T-cell (primary cell): Measurements from ENCODE around the gene PRPF6. TPM values are rescaled to one million over a fixed set of nuclear protein-coding genes. Genes with fewer than 3 reads are reported as not detected.

Experiments
- ATAC-seq, 4 experiments: fragments of 200-7000 bp in 3 of 4; fragments of 150-1000 bp in 1 of 4; cut with Tn5 transposase; replicated peaks in 1 of 4; 1 replicate in 3 of 4; 2 replicates in 1 of 4; pipeline ENCODE4 v1.10.0; 2021; ENCODE audit warnings: moderate library complexity in 3 of 4, mild to moderate bottlenecking in 2 of 4, moderate number of reproducible peaks in 1 of 4
- CTCF ChIA-PET, 2 donors: fragments of 300-600 bp; sonication (Branson Sonifier 250); formaldehyde crosslinking; loops; one replicate each; lab custom pipeline; 2022; ENCODE audit warnings: antibody characterized with exemption in 2 of 2; lab: Charles Lee
- POLR2A ChIA-PET, 2 donors: fragments of 300-600 bp; sonication (Branson Sonifier 250); formaldehyde crosslinking; loops; one replicate each; lab custom pipeline; 2022; ENCODE audit warnings: antibody characterized with exemption in 2 of 2; lab: Charles Lee
- DNase-seq, 35 experiments: peaks; one replicate each; pipeline versions ENCODE4 v3.0.0 to v3.0.0-alpha.2; 2013 to 2023
- H3K27ac ChIP-seq: one replicate; pipeline ENCODE4 v1.5.1; 2013; ENCODE audit warnings: low read length
- H3K27me3 ChIP-seq, 2 experiments: replicated peaks in 1 of 2; 1 replicate in 1 of 2; 2 replicates in 1 of 2; pipeline versions ENCODE4 v1.6.1 to v1.7.0; 2013; ENCODE audit warnings: low read length in 1 of 2, mixed read lengths in 1 of 2; ENCODE audit not compliant: control insufficient read depth in 2 of 2, insufficient read depth in 2 of 2; ENCODE audit errors: extremely low read depth in 1 of 2
- H3K36me3 ChIP-seq, 2 donors: 1 replicate in 1 of 2; 2 replicates in 1 of 2; pipeline versions ENCODE4 v1.6.1 to v1.7.0; 2013; ENCODE audit warnings: low read length in 1 of 2; ENCODE audit not compliant: control insufficient read depth in 2 of 2, insufficient read depth in 1 of 2; ENCODE audit errors: extremely low read depth in 1 of 2
- H3K4me1 ChIP-seq, 2 experiments: 1 replicate in 1 of 2; 2 replicates in 1 of 2; pipeline versions ENCODE4 v1.6.1 to v1.7.0; 2013; ENCODE audit warnings: low read length in 2 of 2, mixed read lengths in 1 of 2; ENCODE audit not compliant: insufficient read depth in 2 of 2, control insufficient read depth in 1 of 2; ENCODE audit errors: extremely low read depth in 1 of 2
- H3K4me3 ChIP-seq, 2 donors: 1 replicate in 1 of 2; 2 replicates in 1 of 2; pipeline versions ENCODE4 v1.5.1 to v1.7.0; 2013; ENCODE audit warnings: mild to moderate bottlenecking in 2 of 2, low read length in 1 of 2, moderate library complexity in 1 of 2; ENCODE audit not compliant: control insufficient read depth in 1 of 2; ENCODE audit errors: extremely low read depth in 1 of 2
- H3K9me3 ChIP-seq: 2 replicates; pipeline ENCODE4 v1.7.0; 2013
- H3K27ac Mint-ChIP-seq, 2 donors: one replicate each; pipeline ENCODE4 v1.8.0; 2020 to 2021; ENCODE audit warnings: mild to moderate bottlenecking in 2 of 2, mixed read lengths in 2 of 2
- H3K27me3 Mint-ChIP-seq, 2 donors: one replicate each; pipeline ENCODE4 v1.8.0; 2021 to 2022; ENCODE audit warnings: mixed read lengths in 2 of 2
- H3K36me3 Mint-ChIP-seq: one replicate; pipeline ENCODE4 v1.8.0; 2021; ENCODE audit warnings: mixed read lengths
- H3K4me1 Mint-ChIP-seq, 3 donors: one replicate each; pipeline ENCODE4 v1.8.0; 2020 to 2022; ENCODE audit warnings: mixed read lengths in 3 of 3, mild to moderate bottlenecking in 1 of 3
- H3K4me3 Mint-ChIP-seq, 3 donors: one replicate each; pipeline ENCODE4 v1.8.0; 2020 to 2022; ENCODE audit warnings: mild to moderate bottlenecking in 3 of 3, mixed read lengths in 3 of 3, moderate library complexity in 3 of 3
- H3K9me3 Mint-ChIP-seq, 3 donors: one replicate each; pipeline ENCODE4 v1.8.0; 2020 to 2022; ENCODE audit warnings: mixed read lengths in 3 of 3
- WGBS: methylation state at CpG from one replicate; pipeline ENCODE4 v1.1.5; 2013; ENCODE audit warnings: missing lambda C conversion rate; ENCODE audit not compliant: insufficient coverage; 5-methylcytosine and 5-hydroxymethylcytosine counted together
- total RNA-seq, 35 experiments: library from RNA in 6 of 35; stranded (reverse) in 6 of 35; fragments of 120-200 nt in 1 of 35; gene quantifications; one replicate each; pipeline versions ENCODE4 v1.2.1 to v1.2.4 and lab custom pipeline; 2013 to 2026

Gene PRPF6
- total RNA-seq, 5 donors from 2014 or later (not counting 1 experiment from before 2014, with no cell fraction given) = 59.8 to 106 (median 83.5) TPM

DNA sequence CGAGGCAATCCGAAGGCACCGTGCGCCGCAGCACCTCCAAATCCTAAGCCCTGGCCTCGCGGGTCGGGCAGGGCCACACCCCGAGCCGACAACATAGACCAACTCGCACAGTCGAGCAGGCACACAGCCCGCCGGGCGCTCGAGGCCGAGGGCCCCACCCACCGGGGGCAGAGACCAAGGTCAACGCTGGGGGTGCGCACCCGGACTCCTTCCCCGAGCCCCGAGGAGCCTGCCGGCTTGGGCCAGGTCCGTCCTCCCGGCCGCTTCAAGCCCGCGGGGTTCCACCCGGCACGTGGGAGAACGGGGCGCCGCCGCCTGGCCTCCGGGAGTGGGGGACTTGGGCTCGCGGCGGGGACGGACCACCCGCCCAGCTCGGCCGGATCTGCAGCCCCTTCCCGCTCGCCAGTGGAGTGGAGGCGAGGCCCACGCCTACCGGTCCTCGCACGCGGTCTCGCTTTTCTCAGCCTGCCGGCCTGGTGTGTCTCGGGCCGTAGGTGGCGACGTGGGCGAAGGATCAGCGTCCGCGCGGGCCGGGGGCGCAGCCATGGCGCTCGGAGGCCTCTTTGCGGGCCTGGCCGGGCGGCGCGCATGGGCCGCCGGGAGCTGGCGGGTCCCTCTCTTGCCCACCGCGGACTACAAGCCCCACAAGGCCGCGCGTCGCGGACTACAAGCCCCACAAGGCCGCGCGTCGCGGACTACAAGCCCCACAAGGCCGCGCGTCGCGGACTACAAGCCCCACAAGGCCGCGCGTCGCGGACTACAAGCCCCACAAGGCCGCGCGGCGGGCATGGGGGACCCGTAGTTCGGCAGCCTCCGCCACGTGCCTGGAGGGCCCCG, 24.9 kb upstream of the PRPF6 start, which contains the start of gene UCKL1:
Gene UCKL1, minus strand, starts transcription at position 590 of the 837 bp plus-strand sequence. Its CDS starts 44 bp downstream, at position 546.
- DNase-seq (peak; percentile 77 to 93 (median 87)), ATAC-seq (peak; percentile 80 to 85 (median 82))
- Histone ChIP-seq H3K36me3 (peaks cover 2 to 10% of the 10 kb centered on the region in 2 donors), H3K27ac (peak within 1 kb of the TSS; percentile 57), H3K4me3 (peak within 1 kb of the TSS; percentile 73 to 74), H3K4me1 (peaks cover 11 to 53% of the 10 kb centered on the region in 2 experiments), H3K27me3 (no peaks in the 10 kb centered on the region), H3K9me3 (no peaks in the 10 kb centered on the region)
- 0% methylated on average over 91 of the region's 105 CpGs for WGBS
- Mint-ChIP-seq H3K27me3 (no peaks in the 10 kb centered on the region), H3K36me3 (no peaks in the 10 kb centered on the region), H3K9me3 (no peaks in the 10 kb centered on the region), H3K27ac (peak within 1 kb of the TSS; percentile 88 to 91), H3K4me3 (peak within 1 kb of the TSS; percentile 75 to 82 (median 81)), H3K4me1 (peaks cover 27 to 46% (median 32%) of the 10 kb centered on the region in 3 donors)
- POLR2A ChIA-PET = interaction anchor here (0.6 to 1.0 kb wide), 3 partner anchors 84 to 1047 kb away, joined by 3 to 17 read pairs (median 4); partner anchors contain the start of gene TPD52L2 (in 1 of the 2)
- CTCF ChIA-PET = interaction anchor here (0.5 to 1.5 kb wide), 5 partner anchors 25 to 314 kb away, joined by 3 to 7 read pairs (median 6); partner anchors contain the start of gene PRPF6 (in 1 of the 2)

- Mint-ChIP-seq H3K4me3 (peak overlapping the region; percentile 75 to 82 (median 81)), H3K27me3 (no peaks in the 10 kb centered on the region), H3K4me1 (peaks cover 27 to 43% (median 32%) of the 10 kb centered on the region in 3 donors), H3K36me3 (no peaks in the 10 kb centered on the region), H3K9me3 (no peaks in the 10 kb centered on the region), H3K27ac (peak overlapping the region; percentile 78 to 88)
- Histone ChIP-seq H3K27ac (peak overlapping the region; percentile 57), H3K4me3 (peak overlapping the region; percentile 62 to 64), H3K9me3 (no peaks in the 10 kb centered on the region), H3K4me1 (peaks cover 11 to 50% of the 10 kb centered on the region in 2 experiments), H3K36me3 (peaks cover 0 to 12% of the 10 kb centered on the region in 2 donors), H3K27me3 (no peaks in the 10 kb centered on the region)
- CTCF ChIA-PET = interaction anchor here in 1 of 2 donors (1.2 to 1.5 kb wide), 3 partner anchors 24 to 315 kb away, joined by 3 to 6 read pairs (median 6); partner anchors contain the start of gene PRPF6
- 0% methylated on average over 2 of the region's 15 CpGs for WGBS
- POLR2A ChIA-PET = interaction anchor here (0.7 to 1.0 kb wide), 2 partner anchors 92 to 1048 kb away, joined by 3 to 4 read pairs; partner anchors contain the start of gene TPD52L2 (in 1 of the 2)
- DNase-seq (no peak), ATAC-seq (peak in 3 of 4 experiments; percentile 10 to 30 (median 17))
Measured at GRCh38 chr20:63956664-63957003, 24.3 kb upstream of the PRPF6 start.

- Mint-ChIP-seq H3K4me1 (peaks cover 27 to 40% (median 32%) of the 10 kb centered on the region in 3 donors), H3K36me3 (no peaks in the 10 kb centered on the region), H3K27me3 (no peaks in the 10 kb centered on the region), H3K9me3 (no peaks in the 10 kb centered on the region), H3K4me3 (peak overlapping the region; percentile 62 to 82 (median 75)), H3K27ac (peak overlapping the region; percentile 88 to 91)
- Histone ChIP-seq H3K4me3 (peak overlapping the region; percentile 62 to 64), H3K36me3 (peaks cover 4 to 14% of the 10 kb centered on the region in 2 donors), H3K9me3 (no peaks in the 10 kb centered on the region), H3K27me3 (no peaks in the 10 kb centered on the region), H3K27ac (peak overlapping the region; percentile 57), H3K4me1 (peaks cover 11 to 45% of the 10 kb centered on the region in 2 experiments)
- POLR2A ChIA-PET = interaction anchor here in 1 of 2 donors (0.7 kb wide), 1 partner anchor 1048 kb away, joined by 3 read pairs; no protein-coding TSS in a partner anchor
- DNase-seq = peak in 21 of 35 experiments; percentile 20 to 74 (median 43)
- ATAC-seq = peak; percentile 28 to 46 (median 40)
- CTCF ChIA-PET = interaction anchor here in 1 of 2 donors (1.3 to 1.5 kb wide), 2 partner anchors 24 to 315 kb away, joined by 6 read pairs; partner anchors contain the start of gene PRPF6
- WGBS = 1% methylated on average over 24 of the region's 28 CpGs
Measured at GRCh38 chr20:63957004-63957689, 23.8 kb upstream of the PRPF6 start.

GRCh38 chr20:63957690-63958441, 23.1 kb upstream of the PRPF6 start:
- Histone ChIP-seq H3K27ac (no peak overlapping the region), H3K27me3 (no peaks in the 10 kb centered on the region), H3K4me1 (peaks cover 11 to 40% of the 10 kb centered on the region in 2 experiments), H3K36me3 (peaks cover 11 to 15% of the 10 kb centered on the region in 2 donors), H3K4me3 (no peak overlapping the region), H3K9me3 (no peaks in the 10 kb centered on the region)
- Mint-ChIP-seq H3K4me3 (peak overlapping the region in 1 of 3 donors; percentile 75), H3K36me3 (no peaks in the 10 kb centered on the region), H3K9me3 (no peaks in the 10 kb centered on the region), H3K27me3 (no peaks in the 10 kb centered on the region), H3K27ac (peak overlapping the region; percentile 77 to 91), H3K4me1 (peaks cover 27 to 35% (median 28%) of the 10 kb centered on the region in 3 donors)
- 100% methylated on average over 1 of the region's 13 CpGs for WGBS
- ATAC-seq (no peak), DNase-seq (no peak)
- POLR2A ChIA-PET = no interaction called here
- CTCF ChIA-PET = interaction anchor here in 1 of 2 donors (1.5 kb wide), 1 partner anchor 316 kb away, joined by 6 read pairs; no protein-coding TSS in a partner anchor

DNA sequence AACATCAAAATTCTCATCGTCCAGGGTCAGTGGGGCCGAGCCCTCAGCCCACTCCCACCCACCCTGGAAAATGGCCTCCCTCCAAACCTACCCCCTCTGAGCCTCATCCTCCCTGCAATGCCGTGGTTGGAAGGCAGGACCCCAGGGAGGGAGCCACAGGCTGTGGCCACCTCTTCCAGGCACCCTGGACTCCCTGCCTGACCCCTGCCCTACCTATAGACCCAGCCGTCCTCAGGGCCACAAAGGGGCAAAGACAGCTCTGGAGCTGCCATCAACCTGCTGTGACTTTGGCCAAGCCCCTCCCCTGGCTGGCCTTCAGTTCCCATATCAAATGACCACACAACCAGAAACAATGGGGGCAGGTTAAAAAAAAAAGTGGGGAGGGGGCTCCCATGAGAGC, 22.5 kb upstream of the PRPF6 start:
- peaks cover 16% of the 10 kb centered on the region in 2 donors for H3K36me3 ChIP-seq
- POLR2A ChIA-PET = no interaction called here
- no peak for ATAC-seq
- no peak overlapping the region for H3K27ac ChIP-seq
- Mint-ChIP-seq H3K4me1 (peaks cover 23 to 29% (median 27%) of the 10 kb centered on the region in 3 donors), H3K27me3 (no peaks in the 10 kb centered on the region), H3K9me3 (no peaks in the 10 kb centered on the region), H3K36me3 (no peaks in the 10 kb centered on the region), H3K4me3 (no peak overlapping the region), H3K27ac (peak overlapping the region; percentile 16 to 80)
- no peak overlapping the region for H3K4me3 ChIP-seq
- no peaks in the 10 kb centered on the region for H3K27me3 ChIP-seq
- peaks cover 11 to 40% of the 10 kb centered on the region in 2 experiments for H3K4me1 ChIP-seq
- 90% methylated on average over 3 of the region's 4 CpGs for WGBS
- CTCF ChIA-PET = no interaction called here
- no peaks in the 10 kb centered on the region for H3K9me3 ChIP-seq
- DNase-seq = no peak
